Lung (tissue), 12 donors: ENCODE results near the gene TNFRSF8. TPM values are rescaled to one million over a fixed set of nuclear protein-coding genes. Genes with fewer than 3 reads are reported as not detected.

Experiments
- ATAC-seq: fragments of 200-7000 bp; cut with Tn5 transposase; one replicate; pipeline ENCODE4 v1.9.1; 2020; ENCODE audit warnings: moderate number of reproducible peaks; ENCODE audit not compliant: insufficient read depth, low FRiP score
- DNase-seq, 3 donors: peaks; one replicate each; pipeline ENCODE4 v3.0.0-alpha.2; 2013 to 2017
- H3K27ac ChIP-seq, 2 donors: one replicate each; pipeline ENCODE4 v1.5.1; 2013; ENCODE audit warnings: mild to moderate bottlenecking in 2 of 2, moderate library complexity in 2 of 2, control low read depth in 1 of 2, inconsistent platforms in 1 of 2, low read depth in 1 of 2, low read length in 1 of 2
- H3K27me3 ChIP-seq, 3 donors: one replicate each; pipeline ENCODE4 v1.5.1; 2013; ENCODE audit warnings: low read length in 2 of 3; ENCODE audit not compliant: control insufficient read depth in 3 of 3, insufficient read depth in 3 of 3
- H3K36me3 ChIP-seq, 4 donors: one replicate each; pipeline ENCODE4 v1.5.1; 2013; ENCODE audit warnings: low read length in 4 of 4, mild to moderate bottlenecking in 1 of 4, moderate library complexity in 1 of 4; ENCODE audit not compliant: control insufficient read depth in 4 of 4, insufficient read depth in 4 of 4
- H3K4me1 ChIP-seq, 5 donors: one replicate each; pipeline ENCODE4 v1.5.1; 2013; ENCODE audit warnings: low read length in 5 of 5, mild to moderate bottlenecking in 2 of 5, moderate library complexity in 1 of 5; ENCODE audit not compliant: control insufficient read depth in 5 of 5, insufficient read depth in 5 of 5
- H3K4me3 ChIP-seq: one replicate; pipeline ENCODE4 v1.5.1; 2013; ENCODE audit warnings: mild to moderate bottlenecking, control low read depth, moderate library complexity
- H3K9ac ChIP-seq, 2 donors: one replicate each; pipeline ENCODE4 v1.5.1; 2013; ENCODE audit warnings: low read length in 2 of 2, control low read depth in 1 of 2; ENCODE audit not compliant: insufficient read depth in 1 of 2
- H3K9me3 ChIP-seq, 4 donors: one replicate each; pipeline ENCODE4 v1.5.1; 2013; ENCODE audit warnings: low read length in 3 of 4, mild to moderate bottlenecking in 1 of 4, moderate library complexity in 1 of 4; ENCODE audit not compliant: control insufficient read depth in 4 of 4, insufficient read depth in 3 of 4
- WGBS, 2 donors: extraction: QIAGEN DNeasy Blood & Tissue Kit; methylation state at CpG; one replicate each; pipeline ENCODE4 v1.1.7; 2013; 5-methylcytosine and 5-hydroxymethylcytosine counted together
- polyA plus RNA-seq, 2 donors: library from polyadenylated mRNA; stranded (reverse); fragments of 200-250 nt; gene quantifications; one replicate each; pipeline ENCODE4 v1.2.1, GENCODE V29; 2013
- total RNA-seq, 2 donors: library from RNA; depleted of rRNA in 1 of 2; stranded (reverse); fragments of >200 nt in 1 of 2; gene quantifications; one replicate each; pipeline ENCODE4 v1.2.1, GENCODE V29; 2014 to 2021
- TF ChIP-seq, protein P1 (sequence below): IDR thresholded peaks from 2 replicates; pipeline ENCODE4 v1.5.1; 2012; ENCODE audit warnings: mild to moderate bottlenecking; ENCODE audit errors: control extremely low read depth, extremely low read depth
- donor health status: control.
- donor health status: control.
- donor health status: Bipolar disorder and iron deficiency.
- donor health status: healthy.
- donor health status: DM: yes; HTN: yes; CAD: no.

TNFRSF8 gene
- total and polyA plus RNA-seq, 4 donors = 1.6 to 5.3 (median 2.1) TPM

DNA sequence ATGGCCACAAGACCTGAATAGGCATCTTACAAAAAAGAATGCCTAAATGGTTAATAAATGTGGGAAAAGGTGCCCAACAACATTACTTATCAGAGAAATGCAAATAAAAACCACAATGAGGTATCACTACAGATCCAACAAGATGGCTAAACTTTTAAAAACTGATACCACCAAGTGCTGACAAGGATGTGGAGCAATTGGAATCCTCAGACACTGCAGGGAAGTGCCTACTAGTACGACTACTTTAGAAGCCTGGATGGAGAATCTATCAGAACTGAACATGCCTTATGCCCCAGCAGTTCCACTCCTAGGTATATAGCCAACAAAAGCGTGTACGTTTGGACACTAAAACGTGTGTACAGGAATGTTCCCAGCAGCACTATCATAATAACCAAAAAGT is 19.9 kb downstream of the TNFRSF8 start:
- WGBS, 2 donors = 90 to 94% methylated on average over 4 of the region's 4 CpGs
- TF ChIP-seq, protein P1, sequence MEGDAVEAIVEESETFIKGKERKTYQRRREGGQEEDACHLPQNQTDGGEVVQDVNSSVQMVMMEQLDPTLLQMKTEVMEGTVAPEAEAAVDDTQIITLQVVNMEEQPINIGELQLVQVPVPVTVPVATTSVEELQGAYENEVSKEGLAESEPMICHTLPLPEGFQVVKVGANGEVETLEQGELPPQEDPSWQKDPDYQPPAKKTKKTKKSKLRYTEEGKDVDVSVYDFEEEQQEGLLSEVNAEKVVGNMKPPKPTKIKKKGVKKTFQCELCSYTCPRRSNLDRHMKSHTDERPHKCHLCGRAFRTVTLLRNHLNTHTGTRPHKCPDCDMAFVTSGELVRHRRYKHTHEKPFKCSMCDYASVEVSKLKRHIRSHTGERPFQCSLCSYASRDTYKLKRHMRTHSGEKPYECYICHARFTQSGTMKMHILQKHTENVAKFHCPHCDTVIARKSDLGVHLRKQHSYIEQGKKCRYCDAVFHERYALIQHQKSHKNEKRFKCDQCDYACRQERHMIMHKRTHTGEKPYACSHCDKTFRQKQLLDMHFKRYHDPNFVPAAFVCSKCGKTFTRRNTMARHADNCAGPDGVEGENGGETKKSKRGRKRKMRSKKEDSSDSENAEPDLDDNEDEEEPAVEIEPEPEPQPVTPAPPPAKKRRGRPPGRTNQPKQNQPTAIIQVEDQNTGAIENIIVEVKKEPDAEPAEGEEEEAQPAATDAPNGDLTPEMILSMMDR = no peak
- no peak for ATAC-seq
- no peak overlapping the region for H3K4me3 ChIP-seq
- H3K27me3 ChIP-seq = no peaks in the 10 kb centered on the region
- H3K27ac ChIP-seq = no peak overlapping the region
- DNase-seq = no peak
- H3K9ac ChIP-seq = no peak overlapping the region
- no peaks in the 10 kb centered on the region for H3K9me3 ChIP-seq
- H3K4me1 ChIP-seq = no peaks in the 10 kb centered on the region
- H3K36me3 ChIP-seq = no peaks in the 10 kb centered on the region

DNA sequence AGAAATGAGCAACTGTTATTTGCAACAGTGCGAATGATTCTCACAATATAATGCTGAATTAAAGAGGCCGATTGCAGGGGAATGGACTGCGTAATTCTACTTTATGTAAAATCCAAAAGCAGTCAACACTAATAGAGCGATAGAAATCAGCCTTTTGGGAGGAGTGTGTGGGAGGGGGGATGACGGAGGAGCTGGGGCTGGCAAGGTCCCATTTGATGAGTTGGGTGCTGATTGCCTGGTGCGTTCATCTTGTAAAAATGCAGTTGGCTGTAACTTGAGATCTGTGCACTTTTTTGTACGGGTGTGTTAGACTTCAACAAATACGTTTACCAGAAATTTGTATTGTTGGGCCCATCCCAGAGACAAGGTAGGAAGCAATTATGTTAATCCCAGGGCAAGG is 20.7 kb downstream of the TNFRSF8 start:
- 84 to 94% methylated on average over 8 of the region's 8 CpGs for WGBS, 2 donors
- Histone ChIP-seq H3K4me3 (no peak overlapping the region), H3K27ac (no peak overlapping the region), H3K9ac (no peak overlapping the region), H3K9me3 (no peaks in the 10 kb centered on the region), H3K27me3 (no peaks in the 10 kb centered on the region), H3K4me1 (no peaks in the 10 kb centered on the region), H3K36me3 (no peaks in the 10 kb centered on the region)
- ATAC-seq (no peak), DNase-seq (no peak)
- TF ChIP-seq, protein P1 = no peak

DNA sequence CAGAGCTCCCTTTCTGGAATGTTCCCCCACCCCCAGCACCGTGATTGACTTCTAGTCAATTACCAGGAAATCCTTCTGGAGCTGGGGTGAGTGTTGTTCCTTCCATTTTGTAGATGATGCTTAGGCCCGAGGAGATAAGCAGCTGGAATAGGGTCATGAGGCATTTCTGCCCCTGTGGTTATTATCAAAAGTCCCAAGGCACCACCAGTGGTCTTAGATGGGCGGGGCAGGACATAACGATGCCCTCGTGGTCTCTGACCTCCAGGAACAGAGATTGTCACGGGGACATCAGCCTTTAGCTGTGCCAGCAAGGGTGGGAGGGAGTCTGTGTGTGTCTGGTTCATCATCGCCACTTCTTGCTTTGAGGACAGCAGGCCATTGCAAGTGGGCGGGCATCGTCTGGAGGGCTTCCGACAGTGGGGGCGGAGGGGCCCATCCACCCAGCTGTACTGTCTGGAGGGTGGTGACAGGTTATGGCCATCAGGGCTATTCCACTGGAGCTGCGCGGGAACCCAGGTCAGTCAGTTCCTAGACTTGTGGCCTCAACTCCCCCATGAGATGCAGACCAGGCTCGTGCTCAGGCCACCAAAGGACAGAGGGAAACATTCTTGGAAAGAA is 22.6 kb downstream of the TNFRSF8 start:
- H3K27ac ChIP-seq = no peak overlapping the region
- H3K36me3 ChIP-seq = no peaks in the 10 kb centered on the region
- H3K9me3 ChIP-seq = no peaks in the 10 kb centered on the region
- no peaks in the 10 kb centered on the region for H3K27me3 ChIP-seq
- no peak overlapping the region for H3K9ac ChIP-seq
- H3K4me1 ChIP-seq = no peaks in the 10 kb centered on the region
- H3K4me3 ChIP-seq = no peak overlapping the region
- TF ChIP-seq, protein P1 = no peak
- no peak for ATAC-seq
- WGBS, 2 donors = 83 to 85% methylated on average over 14 of the region's 14 CpGs
- DNase-seq = no peak

DNA sequence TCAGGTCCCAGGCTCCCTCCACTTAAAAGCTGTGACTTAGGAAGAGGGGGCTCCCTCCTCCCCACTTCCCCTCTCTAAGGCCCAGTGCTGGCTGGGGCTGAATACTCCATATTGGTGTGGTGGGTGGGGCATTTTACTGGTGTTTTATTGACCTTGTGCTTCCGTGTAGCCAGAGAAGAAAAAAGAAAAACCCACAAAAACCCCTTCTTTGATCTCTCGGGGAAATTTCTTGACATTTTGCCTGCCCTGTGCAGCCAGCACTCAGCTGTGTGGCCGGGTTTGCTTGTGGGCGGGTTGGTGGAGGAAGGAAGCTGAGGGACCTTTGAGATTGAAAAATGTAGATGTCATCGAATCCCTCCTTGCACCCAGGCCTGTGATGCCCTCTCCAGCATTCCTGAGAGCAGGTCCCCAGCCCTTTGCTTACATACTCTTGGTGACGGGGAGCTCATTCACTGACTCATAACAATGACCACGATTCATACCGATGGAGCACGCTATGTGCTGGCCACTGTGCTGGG is 24.8 kb downstream of the TNFRSF8 start:
- H3K9ac ChIP-seq = no peak overlapping the region
- no peaks in the 10 kb centered on the region for H3K36me3 ChIP-seq
- no peak for ATAC-seq

More for the DNA sequence above, 24.8 kb downstream of the TNFRSF8 start:
- TF ChIP-seq, protein P1 = no peak
- no peaks in the 10 kb centered on the region for H3K9me3 ChIP-seq
- no peak overlapping the region for H3K4me3 ChIP-seq
- WGBS, 2 donors = 33 to 50% methylated on average over 9 of the region's 9 CpGs
- DNase-seq = no peak
- H3K4me1 ChIP-seq = no peaks in the 10 kb centered on the region
- H3K27me3 ChIP-seq = no peaks in the 10 kb centered on the region
- H3K27ac ChIP-seq = no peak overlapping the region
